AG04450 (cell line): ENCODE results near the gene MASP1. TPM values are rescaled to one million over a fixed set of nuclear protein-coding genes. Genes with fewer than 3 reads are reported as not detected.

ENCODE experiments used
- CTCF ChIA-PET: fragments of 300-600, 350-600 bp; formaldehyde crosslinking; extraction: SDS; loops from one replicate; lab custom pipeline; 2022; ENCODE audit warnings: antibody characterized with exemption, inconsistent platforms; lab: Charles Lee
- POLR2A ChIA-PET: fragments of 350-600 bp; formaldehyde crosslinking; extraction: SDS; loops from one replicate; lab custom pipeline; 2021; ENCODE audit warnings: antibody characterized with exemption, inconsistent platforms; lab: Yijun Ruan, JAX
- DNase-seq: peaks from one replicate; pipeline ENCODE4 v3.0.0-alpha.2; 2011; ENCODE audit warnings: low read depth, low spot score
- H3K27ac ChIP-seq: one replicate; pipeline ENCODE4 v1.5.1; 2012; ENCODE audit warnings: low read depth, low read length, control low read depth
- H3K27me3 ChIP-seq: one replicate; pipeline ENCODE4 v1.6.0; 2012; ENCODE audit warnings: low read length; ENCODE audit not compliant: control insufficient read depth, insufficient read depth
- H3K4me3 ChIP-seq: 2 replicates; pipeline ENCODE4 v1.5.1; 2011; ENCODE audit warnings: mild to moderate bottlenecking, low read depth, low read length, control low read depth
- H3K9me3 ChIP-seq: 2 replicates; pipeline ENCODE4 v1.5.1; 2012; ENCODE audit warnings: low read length; ENCODE audit not compliant: control insufficient read depth, insufficient read depth
- polyA plus RNA-seq: library from polyadenylated mRNA; depleted of rRNA; stranded (reverse); fragments of >200 nt; gene quantifications from 2 replicates; pipeline ENCODE4 v1.2.3, GENCODE V29; 2011
- TF ChIP-seq, protein P1 (sequence below): IDR thresholded peaks from 2 replicates; pipeline ENCODE4 v1.5.1; 2011; ENCODE audit warnings: low read depth, low read length, control low read depth, inconsistent platforms

Gene MASP1
- polyA plus RNA-seq, 1 experiment, result 80.7 TPM

DNA sequence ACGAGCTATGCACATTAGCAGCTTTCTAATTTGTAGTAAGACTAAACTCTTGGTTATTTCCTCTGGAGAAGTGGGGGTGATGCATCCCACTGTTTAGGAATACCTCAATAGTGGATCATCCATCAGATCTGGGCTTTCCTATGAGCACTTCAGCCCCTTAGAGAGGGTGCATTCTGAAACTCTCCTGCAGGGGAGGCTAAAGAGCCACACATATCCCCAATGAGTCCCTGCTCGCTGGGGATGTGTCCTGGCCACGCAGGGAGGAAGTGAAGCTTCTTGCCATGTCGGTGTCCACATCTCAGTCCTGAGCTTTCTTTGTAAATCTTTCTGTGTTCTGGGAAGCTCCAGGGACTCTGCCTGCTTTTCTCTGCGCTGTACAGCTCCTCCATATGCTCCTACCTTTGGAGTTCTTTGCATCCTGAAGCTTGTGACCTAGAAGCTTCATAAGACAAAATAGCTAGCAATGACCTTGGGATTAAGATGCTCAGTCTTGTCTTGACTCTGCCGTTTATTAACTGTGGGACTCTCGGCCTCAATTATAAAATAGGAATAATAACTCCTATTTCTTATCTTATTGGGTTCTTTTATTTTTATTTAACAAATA, 28.3 kb upstream of the MASP1 start:
- CTCF ChIA-PET, result interaction anchor here (0.6 to 9.3 kb wide), 69 partner anchors 9 to 403 kb away, joined by 3 to 696 read pairs (median 6); partner anchors contain the start of genes MASP1, RPL39L, RTP2 and RTP4
- Histone ChIP-seq H3K27me3 (peaks cover 15% of the 10 kb centered on the region), H3K27ac (no peak overlapping the region), H3K4me3 (no peak overlapping the region), H3K9me3 (no peaks in the 10 kb centered on the region)
- DNase-seq, result peak; percentile 34
- POLR2A ChIA-PET, result interaction anchor here (0.6 to 0.8 kb wide), 2 partner anchors 91 to 360 kb away, joined by 3 read pairs; no protein-coding TSS in a partner anchor
- TF ChIP-seq, protein P1, sequence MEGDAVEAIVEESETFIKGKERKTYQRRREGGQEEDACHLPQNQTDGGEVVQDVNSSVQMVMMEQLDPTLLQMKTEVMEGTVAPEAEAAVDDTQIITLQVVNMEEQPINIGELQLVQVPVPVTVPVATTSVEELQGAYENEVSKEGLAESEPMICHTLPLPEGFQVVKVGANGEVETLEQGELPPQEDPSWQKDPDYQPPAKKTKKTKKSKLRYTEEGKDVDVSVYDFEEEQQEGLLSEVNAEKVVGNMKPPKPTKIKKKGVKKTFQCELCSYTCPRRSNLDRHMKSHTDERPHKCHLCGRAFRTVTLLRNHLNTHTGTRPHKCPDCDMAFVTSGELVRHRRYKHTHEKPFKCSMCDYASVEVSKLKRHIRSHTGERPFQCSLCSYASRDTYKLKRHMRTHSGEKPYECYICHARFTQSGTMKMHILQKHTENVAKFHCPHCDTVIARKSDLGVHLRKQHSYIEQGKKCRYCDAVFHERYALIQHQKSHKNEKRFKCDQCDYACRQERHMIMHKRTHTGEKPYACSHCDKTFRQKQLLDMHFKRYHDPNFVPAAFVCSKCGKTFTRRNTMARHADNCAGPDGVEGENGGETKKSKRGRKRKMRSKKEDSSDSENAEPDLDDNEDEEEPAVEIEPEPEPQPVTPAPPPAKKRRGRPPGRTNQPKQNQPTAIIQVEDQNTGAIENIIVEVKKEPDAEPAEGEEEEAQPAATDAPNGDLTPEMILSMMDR, result peak; percentile 93

DNA sequence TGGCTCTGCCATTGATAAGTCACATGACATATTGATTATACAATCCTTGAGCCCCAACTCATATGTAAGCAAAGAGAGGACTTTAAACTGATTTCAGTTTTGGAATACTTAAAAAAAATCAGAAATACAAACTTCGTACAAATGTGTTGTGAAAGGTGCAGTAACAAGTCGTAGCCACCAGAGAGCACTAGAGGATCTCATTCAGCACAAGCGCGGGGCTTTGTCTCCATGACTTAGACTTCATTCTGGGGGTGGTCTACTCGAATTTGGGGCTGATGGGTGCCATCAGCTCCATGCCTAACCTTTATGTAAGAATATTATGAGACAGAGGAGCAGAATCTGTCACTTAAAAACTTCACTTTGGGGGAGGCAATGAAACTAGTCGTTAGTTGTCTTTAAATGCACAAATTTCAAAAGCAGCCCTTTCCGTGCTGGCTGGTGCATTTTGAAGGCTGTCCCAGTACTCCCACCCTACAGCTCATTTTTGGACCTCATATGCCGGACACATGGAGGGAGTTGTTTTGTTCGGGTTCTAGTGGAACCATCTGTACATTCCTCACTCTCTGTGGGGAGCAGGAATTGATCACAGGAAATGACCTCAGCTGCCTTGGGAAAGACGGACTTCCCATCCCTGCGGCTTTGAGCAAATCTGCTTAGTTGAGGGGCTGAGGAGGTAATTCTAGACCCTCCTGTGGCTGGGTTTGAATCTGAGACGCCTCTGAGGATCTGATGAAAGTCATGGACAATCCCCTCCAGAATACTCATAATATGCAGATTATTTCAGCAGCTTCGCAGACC, 27.5 kb upstream of the MASP1 start:
- peak; percentile 44 for DNase-seq
- peaks cover 11% of the 10 kb centered on the region for H3K27me3 ChIP-seq
- peak overlapping the region; percentile 36 for H3K4me3 ChIP-seq
- no peak overlapping the region for H3K27ac ChIP-seq
- POLR2A ChIA-PET, result interaction anchor here (0.6 kb wide), 2 partner anchors 91 to 99 kb away, joined by 3 read pairs; no protein-coding TSS in a partner anchor
- TF ChIP-seq, protein P1, result peak; percentile 88
- no peaks in the 10 kb centered on the region for H3K9me3 ChIP-seq
- CTCF ChIA-PET, result interaction anchor here (0.6 to 9.3 kb wide), 73 partner anchors 9 to 417 kb away, joined by 3 to 696 read pairs (median 6); partner anchors contain the start of genes MASP1, RPL39L, RTP2 and RTP4

DNA sequence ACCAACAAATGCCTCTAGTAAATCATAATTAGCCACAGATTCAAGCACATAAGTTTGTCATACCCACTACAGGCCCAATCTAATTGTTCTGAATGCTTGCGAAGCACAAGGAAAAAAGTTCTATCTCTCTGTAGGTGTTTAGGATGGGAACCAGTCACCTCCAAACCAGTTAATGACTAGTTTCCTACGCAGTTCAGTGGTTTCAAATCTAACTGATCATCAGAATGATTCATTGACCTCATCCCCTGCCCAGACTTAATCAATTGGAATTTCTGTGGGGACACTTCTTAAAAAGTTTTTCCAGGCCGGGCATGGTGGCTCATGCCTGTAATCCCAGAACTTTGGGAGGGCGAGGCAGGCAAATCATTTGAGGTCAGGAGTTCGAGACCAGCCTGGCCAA, 24.3 kb upstream of the MASP1 start:
- TF ChIP-seq, protein P1, result no peak
- peaks cover 10% of the 10 kb centered on the region for H3K27me3 ChIP-seq
- H3K27ac ChIP-seq, result no peak overlapping the region
- no peaks in the 10 kb centered on the region for H3K9me3 ChIP-seq
- no peak for DNase-seq
- POLR2A ChIA-PET, result no interaction called here
- CTCF ChIA-PET, result interaction anchor here (0.9 to 9.3 kb wide), 6 partner anchors 9 to 398 kb away, joined by 3 to 696 read pairs (median 99); no protein-coding TSS in a partner anchor
- H3K4me3 ChIP-seq, result no peak overlapping the region

DNA sequence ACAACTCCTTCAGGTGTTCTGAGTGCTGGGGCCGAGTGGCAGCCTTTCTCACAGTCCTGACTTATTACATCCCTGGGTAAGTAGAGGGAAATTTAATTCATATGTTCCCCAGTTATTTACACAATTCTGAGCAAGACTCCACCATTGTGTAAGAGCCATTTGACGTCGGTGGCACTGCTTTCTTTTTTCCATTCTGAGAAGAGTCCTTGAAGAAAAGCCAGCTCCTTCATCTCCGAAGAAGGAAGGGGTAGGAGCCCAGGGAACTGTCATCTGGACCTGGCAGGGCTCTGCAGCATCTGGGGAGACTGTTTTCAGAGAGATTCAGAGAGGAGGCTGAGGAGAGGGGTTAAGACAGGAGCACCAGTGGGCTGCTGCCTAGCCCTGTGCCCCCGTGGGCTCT, 22.6 kb upstream of the MASP1 start:
- H3K27ac ChIP-seq, result no peak overlapping the region
- TF ChIP-seq, protein P1, result no peak
- H3K4me3 ChIP-seq, result no peak overlapping the region
- H3K27me3 ChIP-seq, result peaks cover 8% of the 10 kb centered on the region
- H3K9me3 ChIP-seq, result peaks cover 2% of the 10 kb centered on the region; the same call in 1 of the 2 replicates
- CTCF ChIA-PET, result interaction anchor here (1.0 kb wide), 1 partner anchor 365 kb away, joined by 3 read pairs; no protein-coding TSS in a partner anchor
- no peak for DNase-seq
- POLR2A ChIA-PET, result no interaction called here
